GM19324 (cell line): ENCODE measurements around the gene PRKCZ.

ENCODE experiments used
- ATAC-seq: cut with Tn5 transposase; IDR thresholded peaks from one replicate; pipeline ENCODE4 v1.9.1; 2021; ENCODE audit warnings: mild to moderate bottlenecking, moderate library complexity; ENCODE audit not compliant: unreplicated experiment, low FRiP score

The PRKCZ gene

DNA sequence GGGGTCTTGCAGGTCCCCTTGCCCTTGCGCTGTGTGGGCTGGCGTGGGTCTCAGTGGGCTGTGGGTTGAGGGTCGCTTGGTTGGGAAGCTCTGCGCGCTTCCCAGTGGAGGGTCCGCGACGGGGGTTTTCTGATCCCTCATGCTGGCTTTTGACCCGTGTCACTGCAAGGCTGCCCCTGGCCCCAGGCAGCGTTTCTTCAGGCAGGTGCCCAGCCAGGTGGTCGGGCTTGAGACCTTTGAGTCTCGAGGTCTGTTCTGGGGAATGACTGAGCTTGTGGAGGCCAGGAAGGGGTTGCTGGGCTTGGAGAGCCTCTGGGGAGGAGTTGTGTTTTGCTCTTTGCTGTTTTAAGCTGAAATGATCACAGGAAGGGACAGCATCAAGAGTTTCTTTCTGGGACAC, 183.3 kb downstream of the PRKCZ start:
- ATAC-seq: no peak

GRCh38 chr1:2233997-2234761, 184.0 kb downstream of the PRKCZ start:
- ATAC-seq: peak; percentile 58

GRCh38 chr1:2234762-2235113, 184.5 kb downstream of the PRKCZ start:
- no peak for ATAC-seq
